ENCODE measurements around the gene SYTL3.

SYTL3 gene

GRCh38 chr6:158763434-158764182 lies 113.8 kb downstream of the SYTL3 start:
- no peak for FAIRE-seq

GRCh38 chr6:158764183-158764849 lies 114.5 kb downstream of the SYTL3 start:
- no peak for FAIRE-seq

- no peak for FAIRE-seq
Observed at GRCh38 chr6:158764926-158765325, 115.1 kb downstream of the SYTL3 start.

GRCh38 chr6:158765499-158766068 lies 115.7 kb downstream of the SYTL3 start:
- no peak for FAIRE-seq

- FAIRE-seq = no peak
Observed at GRCh38 chr6:158766621-158767455, 117.0 kb downstream of the SYTL3 start.

GRCh38 chr6:158767709-158768108 lies 117.9 kb downstream of the SYTL3 start:
- no peak for FAIRE-seq

- FAIRE-seq = no peak
Observed at GRCh38 chr6:158768436-158768835, 118.6 kb downstream of the SYTL3 start.

GRCh38 chr6:158769234-158769770 lies 119.4 kb downstream of the SYTL3 start:
- FAIRE-seq = no peak

GRCh38 chr6:158769771-158770432 lies 120.0 kb downstream of the SYTL3 start:
- no peak for FAIRE-seq

GRCh38 chr6:158770533-158771330 lies 120.9 kb downstream of the SYTL3 start:
- no peak for FAIRE-seq

GRCh38 chr6:158771399-158772152 lies 121.7 kb downstream of the SYTL3 start:
- FAIRE-seq = no peak

- FAIRE-seq = no peak
Observed at GRCh38 chr6:158772172-158772571, 122.3 kb downstream of the SYTL3 start.

GRCh38 chr6:158772851-158773371 lies 123.1 kb downstream of the SYTL3 start:
- no peak for FAIRE-seq

GRCh38 chr6:158773581-158774449 lies 124.0 kb downstream of the SYTL3 start:
- no peak for FAIRE-seq

- no peak for FAIRE-seq
Observed at GRCh38 chr6:158774717-158775449, 125.0 kb downstream of the SYTL3 start.

GRCh38 chr6:158775832-158776231 lies 126.0 kb downstream of the SYTL3 start:
- FAIRE-seq = no peak

GRCh38 chr6:158776737-158777136 lies 126.9 kb downstream of the SYTL3 start:
- no peak for FAIRE-seq

GRCh38 chr6:158777510-158777909 lies 127.7 kb downstream of the SYTL3 start:
- no peak for FAIRE-seq
